SK-N-SH (cell line): ENCODE data around the gene MORC2. TPM values are rescaled to one million over a fixed set of nuclear protein-coding genes. Genes with fewer than 3 reads are reported as not detected.
A peak's percentile ranks its signal among the peaks of the same experiment; 100 is the strongest.

Source experiments
- CTCF ChIA-PET: fragments of 300-600, 350-600 bp; formaldehyde crosslinking; extraction: SDS; loops from one replicate; lab custom pipeline; 2021; lab: Yijun Ruan, JAX
- POLR2A ChIA-PET: fragments of 350-600 bp; sonication (Branson Sonifier 250); formaldehyde crosslinking; extraction: SDS; loops from one replicate; lab custom pipeline; 2020; ENCODE audit warnings: antibody characterized with exemption, inconsistent platforms; lab: Yijun Ruan, JAX
- DNase-seq: peaks from one replicate; pipeline ENCODE4 v3.0.0; 2012
- H2AFZ ChIP-seq: fragments of 200-600 bp; sonication (generic); 2 replicates; pipeline ENCODE4 v1.8.1; 2016; ENCODE audit warnings: antibody characterized with exemption, mild to moderate bottlenecking, low read depth
- H3F3A ChIP-seq: fragments of 200-600 bp; sonication (generic); replicated peaks from 2 replicates; pipeline ENCODE3; 2016; ENCODE audit warnings: antibody characterized with exemption, mild to moderate bottlenecking; ENCODE audit not compliant: insufficient read depth
- H3K27ac ChIP-seq, 2 experiments: fragments of 200-500 bp in 1 of 2; fragments of 200-600 bp in 1 of 2; sonication (Bioruptor generic) in 1 of 2; sonication (generic), shearing (Covaris generic) in 1 of 2; 2 replicates each; pipeline versions ENCODE4 v1.5.1 to v1.6.1; 2014 to 2016; ENCODE audit warnings: low read depth in 2 of 2, inconsistent platforms in 1 of 2, low read length in 1 of 2, mild to moderate bottlenecking in 1 of 2, mixed read lengths in 1 of 2
- H3K27me3 ChIP-seq: fragments of 200-600 bp; sonication (generic), shearing (Covaris generic); 2 replicates; pipeline ENCODE4 v1.6.1; 2016; ENCODE audit warnings: mixed run types; ENCODE audit not compliant: insufficient read depth
- H3K36me3 ChIP-seq, 2 experiments: fragments of 200-500 bp in 1 of 2; fragments of 200-600 bp in 1 of 2; sonication (Bioruptor generic) in 1 of 2; sonication (generic) in 1 of 2; replicated peaks in 1 of 2; 2 replicates each; pipeline versions ENCODE3 to v1.5.1; 2014 to 2016; ENCODE audit warnings: low read length in 1 of 2, mild to moderate bottlenecking in 1 of 2; ENCODE audit not compliant: insufficient read depth in 2 of 2, control insufficient read depth in 1 of 2
- H3K4me1 ChIP-seq, 2 experiments: fragments of 200-500 bp in 1 of 2; fragments of 200-600 bp in 1 of 2; sonication (Bioruptor generic) in 1 of 2; sonication (generic), shearing (Covaris generic) in 1 of 2; 2 replicates each; pipeline versions ENCODE4 v1.5.1 to v1.6.1; 2014 to 2016; ENCODE audit warnings: low read depth in 1 of 2, low read length in 1 of 2, mixed run types in 1 of 2; ENCODE audit not compliant: insufficient read depth in 2 of 2, control insufficient read depth in 1 of 2
- H3K4me2 ChIP-seq: fragments of 200-600 bp; sonication (generic), shearing (Covaris generic); 2 replicates; pipeline ENCODE4 v1.6.1; 2017; ENCODE audit warnings: mixed run types
- H3K4me3 ChIP-seq, 2 experiments: fragments of 200-500 bp in 1 of 2; fragments of 200-600 bp in 1 of 2; sonication (Bioruptor generic) in 1 of 2; sonication (generic), shearing (Covaris generic) in 1 of 2; 2 replicates each; pipeline versions ENCODE4 v1.5.1 to v1.8.1; 2014 to 2016; ENCODE audit warnings: low read depth in 2 of 2, inconsistent platforms in 1 of 2, low read length in 1 of 2, mild to moderate bottlenecking in 1 of 2, mixed read lengths in 1 of 2, moderate library complexity in 1 of 2
- H3K79me2 ChIP-seq: fragments of 200-600 bp; sonication (generic); 2 replicates; pipeline ENCODE4 v1.8.1; 2017; ENCODE audit warnings: mild to moderate bottlenecking; ENCODE audit not compliant: insufficient read depth
- H3K9ac ChIP-seq: fragments of 200-600 bp; sonication (generic); 2 replicates; pipeline ENCODE4 v1.6.1; 2017; ENCODE audit warnings: mixed run types
- H3K9me2 ChIP-seq: fragments of 200-600 bp; sonication (generic); 2 replicates; pipeline ENCODE4 v1.6.1; 2017; ENCODE audit warnings: mixed run types
- H3K9me3 ChIP-seq: fragments of 200-600 bp; sonication (generic); 2 replicates; pipeline ENCODE4 v1.6.1; 2017; ENCODE audit warnings: mixed run types, mild to moderate bottlenecking, moderate library complexity
- H4K20me1 ChIP-seq: fragments of 200-600 bp; sonication (generic); 2 replicates; pipeline ENCODE4 v1.6.1; 2017; ENCODE audit warnings: mild to moderate bottlenecking, mixed run types; ENCODE audit not compliant: insufficient read depth
- FOXJ3 ChIP-seq: sonication (generic); formaldehyde crosslinking; IDR thresholded peaks from 2 replicates; pipeline ENCODE4 v1.5.1; 2020; ENCODE audit warnings: mild to moderate bottlenecking, missing genetic modification reagents
- FOXM1 ChIP-seq: IDR thresholded peaks from 2 replicates; pipeline ENCODE4 v1.4.0; 2012; ENCODE audit warnings: low read depth, mild to moderate bottlenecking
- GABPA ChIP-seq: IDR thresholded peaks from 2 replicates; pipeline ENCODE4 v1.4.0; 2012; ENCODE audit warnings: low read depth, mild to moderate bottlenecking
- GATA2 ChIP-seq: sonication (generic); formaldehyde crosslinking; IDR thresholded peaks from 2 replicates; pipeline ENCODE4 v1.5.0; 2020; ENCODE audit warnings: mild to moderate bottlenecking, missing genetic modification reagents
- MEF2A ChIP-seq: IDR thresholded peaks from 2 replicates; pipeline ENCODE4 v1.4.0; 2012; ENCODE audit warnings: low read depth, borderline replicate concordance
- MXI1 ChIP-seq: IDR thresholded peaks from 2 replicates; pipeline ENCODE4 v1.6.1; 2012; ENCODE audit warnings: mild to moderate bottlenecking, low read depth, low read length, improper control_type of control experiment
- NRF1 ChIP-seq: IDR thresholded peaks from 2 replicates; pipeline ENCODE4 v1.6.1; 2012; ENCODE audit warnings: low read depth, mild to moderate bottlenecking, low read length
- POLR2AphosphoS5 ChIP-seq: IDR thresholded peaks from 2 replicates; pipeline ENCODE4 v1.6.1; 2012; ENCODE audit warnings: low read depth, low read length
- SMC3 ChIP-seq: IDR thresholded peaks from 2 replicates; pipeline ENCODE4 v1.6.1; 2012; ENCODE audit warnings: low read depth, low read length, improper control_type of control experiment
- TAF1 ChIP-seq: IDR thresholded peaks from 2 replicates; pipeline ENCODE4 v1.6.1; 2012; ENCODE audit warnings: low read depth, mild to moderate bottlenecking, low read length, moderate library complexity, borderline replicate concordance
- TCF12 ChIP-seq: IDR thresholded peaks from 2 replicates; pipeline ENCODE4 v1.4.0; 2012
- TEAD4 ChIP-seq: IDR thresholded peaks from 2 replicates; pipeline ENCODE4 v1.4.0; 2012; ENCODE audit warnings: mild to moderate bottlenecking, borderline replicate concordance; ENCODE audit not compliant: insufficient read depth
- YY1 ChIP-seq: IDR thresholded peaks from 2 replicates; pipeline ENCODE4 v1.4.0; 2012; ENCODE audit warnings: low read depth, mild to moderate bottlenecking
- WGBS: methylation state at CpG from one replicate; pipeline ENCODE4 v1.1.6; 2017; ENCODE audit warnings: low lambda C conversion rate; 5-methylcytosine and 5-hydroxymethylcytosine counted together
- polyA plus RNA-seq, 3 experiments: library from polyadenylated mRNA; depleted of rRNA; stranded (reverse); fragments of >200 nt; gene quantifications; 2 replicates each; pipeline ENCODE4 v1.2.3, GENCODE V29; 2012
- TF ChIP-seq, protein P1 (sequence below): IDR thresholded peaks from 2 replicates; pipeline ENCODE4; 2012
- TF ChIP-seq, protein P2 (sequence below): fragments of 200-600 bp; sonication (generic); IDR thresholded peaks from 2 replicates; pipeline ENCODE4 v1.6.1; 2017; ENCODE audit warnings: antibody characterized with exemption, mild to moderate bottlenecking, moderate library complexity
- TF ChIP-seq, protein P3 (sequence below): fragments of 150-350 bp; IDR thresholded peaks from 2 replicates; pipeline ENCODE4 v1.6.1; 2016; ENCODE audit warnings: mild to moderate bottlenecking, low read depth, low read length
- TF ChIP-seq, protein P4 (sequence below): fragments of 150-350 bp; IDR thresholded peaks from 2 replicates; pipeline ENCODE4 v1.6.1; 2017; ENCODE audit warnings: antibody characterized with exemption, low read length, low read depth, borderline replicate concordance
- TF ChIP-seq, protein P5 (sequence below): IDR thresholded peaks from 2 replicates; pipeline ENCODE4 v1.4.0; 2012; ENCODE audit warnings: low read depth, borderline replicate concordance

The MORC2 gene
- polyA plus RNA-seq, 1 of the 3 experiments (the other 2 are of a cell fraction): 8.3 TPM

DNA sequence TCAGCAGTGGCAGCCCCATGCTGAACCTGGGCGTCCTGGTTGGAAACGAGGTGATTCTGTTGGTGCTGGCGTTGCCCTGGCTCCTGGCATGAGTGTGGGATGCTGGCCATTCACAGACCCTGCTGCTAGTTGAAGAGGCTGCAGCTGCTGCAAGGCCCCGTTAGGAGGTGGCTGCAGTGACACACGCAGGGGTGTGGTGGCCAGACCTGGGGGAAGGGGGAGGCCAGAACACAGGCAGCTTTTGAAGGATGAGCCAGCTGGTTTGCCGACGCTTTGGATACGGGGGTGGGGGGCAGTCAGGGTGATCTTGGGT, 77.2 kb downstream of the MORC2 start:
- CTCF ChIA-PET: interaction anchor here (0.9 to 5.3 kb wide), 23 partner anchors 10 to 254 kb away, joined by 3 to 33 read pairs (median 4); no protein-coding TSS in a partner anchor
- POLR2A ChIA-PET: no interaction called here
- Histone ChIP-seq H3K9ac (no peak overlapping the region), H3K36me3 (no peaks in the 10 kb centered on the region), H3K9me3 (no peaks in the 10 kb centered on the region), H2AFZ (no peak overlapping the region), H3K4me2 (no peak overlapping the region), H3K27me3 (no peaks in the 10 kb centered on the region), H3K4me3 (no peak overlapping the region), H3K4me1 (no peaks in the 10 kb centered on the region), H3K27ac (no peak overlapping the region), H3K79me2 (no peaks in the 10 kb centered on the region), H3K9me2 (no peaks in the 10 kb centered on the region), H4K20me1 (no peaks in the 10 kb centered on the region), H3F3A (no peaks in the 10 kb centered on the region)
- no peak for DNase-seq
- 75% methylated on average over 8 of the region's 8 CpGs for WGBS
- TF ChIP-seq TEAD4 (no peak), SMC3 (no peak), YY1 (no peak), NRF1 (no peak), POLR2AphosphoS5 (no peak), GATA2 (no peak)
- TF ChIP-seq, protein P1, sequence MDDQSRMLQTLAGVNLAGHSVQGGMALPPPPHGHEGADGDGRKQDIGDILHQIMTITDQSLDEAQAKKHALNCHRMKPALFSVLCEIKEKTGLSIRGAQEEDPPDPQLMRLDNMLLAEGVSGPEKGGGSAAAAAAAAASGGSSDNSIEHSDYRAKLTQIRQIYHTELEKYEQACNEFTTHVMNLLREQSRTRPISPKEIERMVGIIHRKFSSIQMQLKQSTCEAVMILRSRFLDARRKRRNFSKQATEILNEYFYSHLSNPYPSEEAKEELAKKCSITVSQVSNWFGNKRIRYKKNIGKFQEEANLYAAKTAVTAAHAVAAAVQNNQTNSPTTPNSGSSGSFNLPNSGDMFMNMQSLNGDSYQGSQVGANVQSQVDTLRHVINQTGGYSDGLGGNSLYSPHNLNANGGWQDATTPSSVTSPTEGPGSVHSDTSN: no peak
- TF ChIP-seq, protein P2, sequence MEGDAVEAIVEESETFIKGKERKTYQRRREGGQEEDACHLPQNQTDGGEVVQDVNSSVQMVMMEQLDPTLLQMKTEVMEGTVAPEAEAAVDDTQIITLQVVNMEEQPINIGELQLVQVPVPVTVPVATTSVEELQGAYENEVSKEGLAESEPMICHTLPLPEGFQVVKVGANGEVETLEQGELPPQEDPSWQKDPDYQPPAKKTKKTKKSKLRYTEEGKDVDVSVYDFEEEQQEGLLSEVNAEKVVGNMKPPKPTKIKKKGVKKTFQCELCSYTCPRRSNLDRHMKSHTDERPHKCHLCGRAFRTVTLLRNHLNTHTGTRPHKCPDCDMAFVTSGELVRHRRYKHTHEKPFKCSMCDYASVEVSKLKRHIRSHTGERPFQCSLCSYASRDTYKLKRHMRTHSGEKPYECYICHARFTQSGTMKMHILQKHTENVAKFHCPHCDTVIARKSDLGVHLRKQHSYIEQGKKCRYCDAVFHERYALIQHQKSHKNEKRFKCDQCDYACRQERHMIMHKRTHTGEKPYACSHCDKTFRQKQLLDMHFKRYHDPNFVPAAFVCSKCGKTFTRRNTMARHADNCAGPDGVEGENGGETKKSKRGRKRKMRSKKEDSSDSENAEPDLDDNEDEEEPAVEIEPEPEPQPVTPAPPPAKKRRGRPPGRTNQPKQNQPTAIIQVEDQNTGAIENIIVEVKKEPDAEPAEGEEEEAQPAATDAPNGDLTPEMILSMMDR: no peak

DNA sequence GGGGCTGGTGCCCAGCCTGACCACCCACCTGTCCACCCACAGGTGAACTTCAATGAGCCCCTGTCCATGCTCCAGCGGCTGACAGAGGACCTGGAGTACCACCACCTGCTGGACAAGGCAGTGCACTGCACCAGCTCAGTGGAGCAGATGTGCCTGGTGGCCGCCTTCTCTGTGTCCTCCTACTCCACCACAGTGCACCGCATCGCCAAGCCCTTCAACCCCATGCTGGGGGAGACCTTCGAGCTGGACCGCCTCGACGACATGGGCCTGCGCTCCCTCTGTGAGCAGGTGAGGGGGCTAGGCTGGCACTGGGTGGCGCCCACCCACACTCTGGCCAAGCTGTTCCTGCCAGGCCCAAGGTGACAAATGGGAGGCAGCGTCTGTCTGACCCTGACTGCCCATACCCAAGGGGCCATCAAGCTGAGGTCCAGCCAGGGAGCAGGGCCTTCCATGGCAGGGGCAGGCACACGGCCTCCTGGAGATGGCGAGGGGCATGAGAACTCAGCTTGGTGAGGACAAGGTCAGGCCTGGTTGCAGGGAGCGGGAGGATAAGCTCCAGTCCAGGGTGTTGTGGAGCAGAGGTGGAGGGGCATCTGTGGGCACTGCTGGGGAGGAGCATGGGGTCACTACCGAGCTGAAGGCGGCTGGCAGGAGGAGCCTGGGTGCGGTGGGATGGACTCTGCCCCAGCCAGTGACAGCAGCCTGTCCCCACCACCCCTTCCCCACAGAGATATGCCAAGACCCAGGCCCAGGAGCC, 77.7 kb downstream of the MORC2 start:
- H3K9me2 ChIP-seq: no peaks in the 10 kb centered on the region
- no peaks in the 10 kb centered on the region for H3K79me2 ChIP-seq
- H4K20me1 ChIP-seq: no peaks in the 10 kb centered on the region
- DNase-seq: peak; percentile 79
- H3K9me3 ChIP-seq: no peaks in the 10 kb centered on the region
- no peak overlapping the region for H3K4me2 ChIP-seq
- CTCF ChIA-PET: interaction anchor here (0.7 to 5.3 kb wide), 32 partner anchors 9 to 253 kb away, joined by 3 to 33 read pairs (median 4); no protein-coding TSS in a partner anchor
- POLR2A ChIA-PET: no interaction called here
- H3K36me3 ChIP-seq: no peaks in the 10 kb centered on the region
- H3K27me3 ChIP-seq: no peaks in the 10 kb centered on the region
- H2AFZ ChIP-seq: no peak overlapping the region
- H3F3A ChIP-seq: no peaks in the 10 kb centered on the region
- H3K9ac ChIP-seq: no peak overlapping the region
- no peaks in the 10 kb centered on the region for H3K4me1 ChIP-seq
- H3K27ac ChIP-seq: no peak overlapping the region
- H3K4me3 ChIP-seq: no peak overlapping the region; a peak in 1 of 4 replicates
- 73% methylated on average over 10 of the region's 17 CpGs for WGBS
- TF ChIP-seq, protein P3, sequence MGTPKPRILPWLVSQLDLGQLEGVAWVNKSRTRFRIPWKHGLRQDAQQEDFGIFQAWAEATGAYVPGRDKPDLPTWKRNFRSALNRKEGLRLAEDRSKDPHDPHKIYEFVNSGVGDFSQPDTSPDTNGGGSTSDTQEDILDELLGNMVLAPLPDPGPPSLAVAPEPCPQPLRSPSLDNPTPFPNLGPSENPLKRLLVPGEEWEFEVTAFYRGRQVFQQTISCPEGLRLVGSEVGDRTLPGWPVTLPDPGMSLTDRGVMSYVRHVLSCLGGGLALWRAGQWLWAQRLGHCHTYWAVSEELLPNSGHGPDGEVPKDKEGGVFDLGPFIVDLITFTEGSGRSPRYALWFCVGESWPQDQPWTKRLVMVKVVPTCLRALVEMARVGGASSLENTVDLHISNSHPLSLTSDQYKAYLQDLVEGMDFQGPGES: no peak
- TF ChIP-seq YY1: no peak
- peak; percentile 75 for TF ChIP-seq SMC3
- no peak for TF ChIP-seq TCF12
- TF ChIP-seq, protein P4, sequence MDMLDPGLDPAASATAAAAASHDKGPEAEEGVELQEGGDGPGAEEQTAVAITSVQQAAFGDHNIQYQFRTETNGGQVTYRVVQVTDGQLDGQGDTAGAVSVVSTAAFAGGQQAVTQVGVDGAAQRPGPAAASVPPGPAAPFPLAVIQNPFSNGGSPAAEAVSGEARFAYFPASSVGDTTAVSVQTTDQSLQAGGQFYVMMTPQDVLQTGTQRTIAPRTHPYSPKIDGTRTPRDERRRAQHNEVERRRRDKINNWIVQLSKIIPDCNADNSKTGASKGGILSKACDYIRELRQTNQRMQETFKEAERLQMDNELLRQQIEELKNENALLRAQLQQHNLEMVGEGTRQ: no peak
- TF ChIP-seq MEF2A: no peak
- no peak for TF ChIP-seq TAF1
- TF ChIP-seq, protein P5, sequence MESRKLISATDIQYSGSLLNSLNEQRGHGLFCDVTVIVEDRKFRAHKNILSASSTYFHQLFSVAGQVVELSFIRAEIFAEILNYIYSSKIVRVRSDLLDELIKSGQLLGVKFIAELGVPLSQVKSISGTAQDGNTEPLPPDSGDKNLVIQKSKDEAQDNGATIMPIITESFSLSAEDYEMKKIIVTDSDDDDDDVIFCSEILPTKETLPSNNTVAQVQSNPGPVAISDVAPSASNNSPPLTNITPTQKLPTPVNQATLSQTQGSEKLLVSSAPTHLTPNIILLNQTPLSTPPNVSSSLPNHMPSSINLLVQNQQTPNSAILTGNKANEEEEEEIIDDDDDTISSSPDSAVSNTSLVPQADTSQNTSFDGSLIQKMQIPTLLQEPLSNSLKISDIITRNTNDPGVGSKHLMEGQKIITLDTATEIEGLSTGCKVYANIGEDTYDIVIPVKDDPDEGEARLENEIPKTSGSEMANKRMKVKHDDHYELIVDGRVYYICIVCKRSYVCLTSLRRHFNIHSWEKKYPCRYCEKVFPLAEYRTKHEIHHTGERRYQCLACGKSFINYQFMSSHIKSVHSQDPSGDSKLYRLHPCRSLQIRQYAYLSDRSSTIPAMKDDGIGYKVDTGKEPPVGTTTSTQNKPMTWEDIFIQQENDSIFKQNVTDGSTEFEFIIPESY: no peak
- no peak for TF ChIP-seq NRF1
- TF ChIP-seq, protein P1: no peak
- TF ChIP-seq FOXJ3 (CRISPR knock-in tag): no peak
- no peak for TF ChIP-seq MXI1
- no peak for TF ChIP-seq GABPA
- no peak for TF ChIP-seq FOXM1
